Keratinocyte (primary cell): ENCODE measurements around the gene TMEM38B. TPM values are rescaled to one million over a fixed set of nuclear protein-coding genes. Genes with fewer than 3 reads are reported as not detected.

Experiments
- DNase-seq: peaks from one replicate; pipeline ENCODE4 v3.0.0-alpha.2; 2011; ENCODE audit warnings: low read depth, missing footprints, low spot score
- FAIRE-seq: peaks from 2 replicates; lab custom pipeline; 2011; peaks lifted over from hg19 to GRCh38; lab: Jason Lieb, UNC
- H2AFZ ChIP-seq: 2 replicates; pipeline ENCODE4 v1.6.0; 2012; ENCODE audit warnings: low read length, control low read depth, inconsistent platforms; ENCODE audit not compliant: control insufficient read depth
- H3K27ac ChIP-seq: 2 replicates; pipeline ENCODE4 v1.5.1; 2011; ENCODE audit warnings: low read length; ENCODE audit not compliant: control insufficient read depth, insufficient read depth
- H3K27me3 ChIP-seq: 3 replicates; pipeline ENCODE4 v1.6.0; 2011; ENCODE audit warnings: low read length; ENCODE audit not compliant: control insufficient read depth, insufficient read depth; ENCODE audit errors: extremely low read depth
- H3K36me3 ChIP-seq, 2 experiments: 2 replicates in 1 of 2; 3 replicates in 1 of 2; pipeline ENCODE4 v1.5.1; 2011; ENCODE audit warnings: low read length in 2 of 2, mild to moderate bottlenecking in 1 of 2; ENCODE audit not compliant: control insufficient read depth in 2 of 2, insufficient read depth in 2 of 2; ENCODE audit errors: extremely low read depth in 1 of 2
- H3K4me1 ChIP-seq: 3 replicates; pipeline ENCODE4 v1.5.1; 2011; ENCODE audit warnings: low read length; ENCODE audit not compliant: control insufficient read depth, insufficient read depth; ENCODE audit errors: extremely low read depth
- H3K4me2 ChIP-seq: 3 replicates; pipeline ENCODE4 v1.6.0; 2011; ENCODE audit warnings: low read depth, low read length; ENCODE audit not compliant: control insufficient read depth, insufficient read depth; ENCODE audit errors: extremely low read depth
- H3K4me3 ChIP-seq, 3 experiments: fragments of 200-600 bp in 1 of 3; sonication (generic) in 1 of 3; 2 replicates in 2 of 3; 3 replicates in 1 of 3; pipeline ENCODE4 v1.5.1; 2011 to 2016; ENCODE audit warnings: low read length in 3 of 3, mild to moderate bottlenecking in 3 of 3, control low read depth in 2 of 3, inconsistent platforms in 1 of 3, low read depth in 1 of 3, mixed read lengths in 1 of 3, mixed run types in 1 of 3, moderate library complexity in 1 of 3; ENCODE audit not compliant: control insufficient read depth in 2 of 3, insufficient read depth in 2 of 3; ENCODE audit errors: extremely low read depth in 1 of 3
- H3K79me2 ChIP-seq: 2 replicates; pipeline ENCODE4 v1.6.0; 2012; ENCODE audit warnings: low read length; ENCODE audit not compliant: control insufficient read depth, insufficient read depth
- H3K9ac ChIP-seq: 3 replicates; pipeline ENCODE4 v1.6.0; 2011; ENCODE audit warnings: low read length; ENCODE audit not compliant: control insufficient read depth, insufficient read depth; ENCODE audit errors: extremely low read depth
- H3K9me1 ChIP-seq: 3 replicates; pipeline ENCODE4 v1.6.0; 2011; ENCODE audit warnings: low read length; ENCODE audit not compliant: control insufficient read depth, insufficient read depth; ENCODE audit errors: extremely low read depth
- H3K9me3 ChIP-seq: 2 replicates; pipeline ENCODE4 v1.5.1; 2012; ENCODE audit warnings: low read depth, low read length; ENCODE audit not compliant: control insufficient read depth
- H4K20me1 ChIP-seq: 3 replicates; pipeline ENCODE4 v1.6.0; 2011; ENCODE audit warnings: low read length; ENCODE audit not compliant: control insufficient read depth, insufficient read depth; ENCODE audit errors: extremely low read depth
- CTCF ChIP-seq, 3 experiments: IDR thresholded peaks in 1 of 3; conservative IDR thresholded peaks in 1 of 3; optimal IDR thresholded peaks in 1 of 3; 2 replicates in 2 of 3; 3 replicates in 1 of 3; pipeline versions ENCODE3 to v1.5.1; 2011; ENCODE audit warnings: low read length in 3 of 3, mild to moderate bottlenecking in 3 of 3, moderate library complexity in 2 of 3, control low read depth in 1 of 3, inconsistent platforms in 1 of 3; ENCODE audit not compliant: insufficient read depth in 2 of 3; ENCODE audit errors: extremely low read depth in 1 of 3
- EZH2 ChIP-seq: IDR thresholded peaks from one replicate; pipeline ENCODE4 v1.6.1; 2012; ENCODE audit warnings: inconsistent platforms, mild to moderate bottlenecking, low read length, moderate library complexity
- dilution Hi-C: fragments of 300-500 bp; cut with MboI; formaldehyde crosslinking; loops from one replicate; pipeline ENCODE4 v1.7.0; 2020; ENCODE audit warnings: low sequenced_read_pairs; ENCODE audit not compliant: extremely low pct_ligation_motif_present
- polyA plus RNA-seq, 5 experiments: library from polyadenylated mRNA; depleted of rRNA in 3 of 5; stranded (reverse) in 3 of 5; stranded (forward) in 1 of 5; unstranded in 1 of 5; fragments of >200 nt; gene quantifications; 1 replicate in 1 of 5; 2 replicates in 3 of 5; 3 replicates in 1 of 5; pipeline versions ENCODE4 v1.2.1 to v1.2.3, GENCODE V29; 2011 to 2012; ENCODE audit warnings: missing spikeins in 2 of 5, low read depth in 1 of 5, low replicate concordance in 1 of 5

The TMEM38B gene
- polyA plus RNA-seq, 1 donor (not counting 4 experiments of a cell fraction or from before 2014, with no cell fraction given), result 9.8 TPM

GRCh38 chr9:105708405-105708804 lies 14.1 kb downstream of the TMEM38B start:
- dilution Hi-C loops, result no loop called here
- no peak for FAIRE-seq

GRCh38 chr9:105710638-105711037 lies 16.3 kb downstream of the TMEM38B start:
- no peaks in the 10 kb centered on the region for H3K36me3 ChIP-seq
- no peak overlapping the region for H3K4me3 ChIP-seq
- no peaks in the 10 kb centered on the region for H3K27me3 ChIP-seq
- H3K9me3 ChIP-seq, result no peaks in the 10 kb centered on the region
- FAIRE-seq (no peak), DNase-seq (no peak)
- H3K27ac ChIP-seq, result no peak overlapping the region
- no peak overlapping the region for H3K4me2 ChIP-seq
- H3K9me1 ChIP-seq, result no peaks in the 10 kb centered on the region
- H3K79me2 ChIP-seq, result no peaks in the 10 kb centered on the region
- no peak for TF ChIP-seq EZH2
- no peak for TF ChIP-seq CTCF (optimal IDR thresholded peaks at IDR 0.05 in 1 of 3, IDR thresholded peaks at IDR 0.05 in 1 of 3, conservative IDR thresholded peaks at IDR 0.05 in 1 of 3; ENCODE audit: extremely low read depth in 1 of 3, insufficient read depth in 2 of 3, low read length in 3 of 3)
- no peak overlapping the region for H2AFZ ChIP-seq
- no peaks in the 10 kb centered on the region for H3K4me1 ChIP-seq
- no peaks in the 10 kb centered on the region for H4K20me1 ChIP-seq
- dilution Hi-C loops, result no loop called here
- no peak overlapping the region for H3K9ac ChIP-seq

More at GRCh38 chr9:105708405-105708804, 14.1 kb downstream of the TMEM38B start:
- Histone ChIP-seq H3K9me1 (no peaks in the 10 kb centered on the region), H3K36me3 (no peaks in the 10 kb centered on the region), H3K4me3 (no peak overlapping the region), H2AFZ (no peak overlapping the region), H3K9ac (no peak overlapping the region), H4K20me1 (no peaks in the 10 kb centered on the region), H3K4me2 (no peak overlapping the region), H3K79me2 (no peaks in the 10 kb centered on the region), H3K9me3 (no peaks in the 10 kb centered on the region), H3K27me3 (no peaks in the 10 kb centered on the region), H3K4me1 (no peaks in the 10 kb centered on the region), H3K27ac (no peak overlapping the region)
- no peak for TF ChIP-seq CTCF (optimal IDR thresholded peaks at IDR 0.05 in 1 of 3, IDR thresholded peaks at IDR 0.05 in 1 of 3, conservative IDR thresholded peaks at IDR 0.05 in 1 of 3; ENCODE audit: extremely low read depth in 1 of 3, insufficient read depth in 2 of 3, low read length in 3 of 3)
- no peak for TF ChIP-seq EZH2
- DNase-seq, result no peak
